PC-3 (cell line): Measurements from ENCODE around the gene PAPSS2.

Experiments
- CTCF ChIP-seq: fragments of 300-600 bp; sonication (generic); conservative IDR thresholded peaks from 2 replicates; pipeline ENCODE4 v1.5.1; 2017; ENCODE audit warnings: antibody characterized with exemption, low read depth, mild to moderate bottlenecking, low read length
- EZH2 ChIP-seq: fragments of 300-600 bp; sonication (generic); IDR thresholded peaks from one replicate; pipeline ENCODE4 v1.6.1; 2017; ENCODE audit warnings: antibody characterized with exemption, mild to moderate bottlenecking, low read length; ENCODE audit not compliant: unreplicated experiment

GRCh38 chr10:87750001-87750671 lies 90.5 kb downstream of the PAPSS2 start:
- TF ChIP-seq EZH2, result no peak
- TF ChIP-seq CTCF, result no peak
